T-helper 1 cell treated with Interleukin-12 subunit alpha and Interleukin-12 subunit beta and Interleukin-4 antibody, amounts not matched to agents 30 μg/mL and 1 μg/mL, for 36 hours (primary cell): Measurements from ENCODE around the gene MAGI2.
"Not testable (repeated sequence)": the region's sequence is repeated elsewhere in the genome, so short reads cannot be mapped to it uniquely, and the experiment has no call there.

ENCODE experiments used
- H3K27ac Mint-ChIP-seq: one replicate; pipeline ENCODE4 v1.8.0; 2021; ENCODE audit warnings: mild to moderate bottlenecking, mixed read lengths
- H3K27me3 Mint-ChIP-seq: one replicate; pipeline ENCODE4 v1.8.0; 2021; ENCODE audit warnings: low read depth, mixed read lengths
- H3K36me3 Mint-ChIP-seq: one replicate; pipeline ENCODE4 v1.8.0; 2021; ENCODE audit warnings: low read depth, mixed read lengths
- H3K4me1 Mint-ChIP-seq: one replicate; pipeline ENCODE4 v1.8.0; 2021; ENCODE audit warnings: low read depth, mixed read lengths
- H3K4me3 Mint-ChIP-seq: one replicate; pipeline ENCODE4 v1.8.0; 2021; ENCODE audit warnings: mild to moderate bottlenecking, moderate library complexity, mixed read lengths
- H3K9me3 Mint-ChIP-seq: one replicate; pipeline ENCODE4 v1.8.0; 2021; ENCODE audit warnings: mixed read lengths

MAGI2 gene

GRCh38 chr7:78007231-78007630, 1446.2 kb downstream of the MAGI2 start:
- peaks cover under 1% of the 10 kb centered on the region for H3K27me3 Mint-ChIP-seq

GRCh38 chr7:78006063-78006755, 1447.3 kb downstream of the MAGI2 start:
- Mint-ChIP-seq H3K36me3 (no peaks in the 10 kb centered on the region), H3K4me1 (no peaks in the 10 kb centered on the region), H3K27ac (no peak overlapping the region), H3K9me3 (no peaks in the 10 kb centered on the region), H3K4me3 (no peak overlapping the region), H3K27me3 (no peaks in the 10 kb centered on the region)

More at GRCh38 chr7:78007231-78007630, 1446.2 kb downstream of the MAGI2 start:
- Mint-ChIP-seq H3K4me3 (no peak overlapping the region), H3K36me3 (no peaks in the 10 kb centered on the region), H3K9me3 (no peaks in the 10 kb centered on the region), H3K4me1 (no peaks in the 10 kb centered on the region), H3K27ac (no peak overlapping the region)

- Mint-ChIP-seq H3K4me1 (no peaks in the 10 kb centered on the region), H3K9me3 (no peaks in the 10 kb centered on the region), H3K27ac (no peak overlapping the region), H3K36me3 (no peaks in the 10 kb centered on the region), H3K4me3 (no peak overlapping the region), H3K27me3 (no peaks in the 10 kb centered on the region)
These were observed 1450.8 kb downstream of the MAGI2 start for GRCh38 chr7:78002715-78003114.

GRCh38 chr7:78002021-78002420, 1451.4 kb downstream of the MAGI2 start:
- Mint-ChIP-seq H3K4me3 (no peak overlapping the region), H3K9me3 (no peaks in the 10 kb centered on the region), H3K27me3 (no peaks in the 10 kb centered on the region), H3K36me3 (no peaks in the 10 kb centered on the region), H3K27ac (no peak overlapping the region), H3K4me1 (no peaks in the 10 kb centered on the region)

GRCh38 chr7:77999168-77999567, 1454.3 kb downstream of the MAGI2 start:
- not testable (repeated sequence) for H3K27ac Mint-ChIP-seq, H3K27me3 Mint-ChIP-seq, H3K4me1 Mint-ChIP-seq, H3K9me3 Mint-ChIP-seq, H3K4me3 Mint-ChIP-seq, H3K36me3 Mint-ChIP-seq

GRCh38 chr7:77995717-77996116, 1457.8 kb downstream of the MAGI2 start:
- Mint-ChIP-seq H3K4me3 (no peak overlapping the region), H3K27ac (no peak overlapping the region), H3K4me1 (no peaks in the 10 kb centered on the region), H3K36me3 (no peaks in the 10 kb centered on the region), H3K9me3 (no peaks in the 10 kb centered on the region), H3K27me3 (no peaks in the 10 kb centered on the region)

- no peaks in the 10 kb centered on the region for H3K36me3 Mint-ChIP-seq
- peaks cover 2% of the 10 kb centered on the region for H3K27me3 Mint-ChIP-seq
- no peak overlapping the region for H3K27ac Mint-ChIP-seq
- no peaks in the 10 kb centered on the region for H3K9me3 Mint-ChIP-seq
- no peaks in the 10 kb centered on the region for H3K4me1 Mint-ChIP-seq
- no peak overlapping the region for H3K4me3 Mint-ChIP-seq
These were observed 1459.6 kb downstream of the MAGI2 start for GRCh38 chr7:77993838-77994237.

GRCh38 chr7:77991656-77992055, 1461.8 kb downstream of the MAGI2 start:
- H3K9me3 Mint-ChIP-seq, result no peaks in the 10 kb centered on the region
- H3K4me1 Mint-ChIP-seq, result no peaks in the 10 kb centered on the region
- no peak overlapping the region for H3K27ac Mint-ChIP-seq
- H3K36me3 Mint-ChIP-seq, result no peaks in the 10 kb centered on the region
- no peak overlapping the region for H3K4me3 Mint-ChIP-seq
- peaks cover 3% of the 10 kb centered on the region for H3K27me3 Mint-ChIP-seq

- Mint-ChIP-seq H3K4me1 (no peaks in the 10 kb centered on the region), H3K9me3 (no peaks in the 10 kb centered on the region), H3K27me3 (peaks cover 3% of the 10 kb centered on the region), H3K36me3 (no peaks in the 10 kb centered on the region), H3K4me3 (no peak overlapping the region), H3K27ac (no peak overlapping the region)
These were observed 1463.4 kb downstream of the MAGI2 start for GRCh38 chr7:77989981-77990566.

GRCh38 chr7:77985974-77986339, 1467.5 kb downstream of the MAGI2 start:
- H3K4me1 Mint-ChIP-seq, result no peaks in the 10 kb centered on the region
- no peak overlapping the region for H3K27ac Mint-ChIP-seq
- no peaks in the 10 kb centered on the region for H3K36me3 Mint-ChIP-seq
- H3K27me3 Mint-ChIP-seq, result peaks cover 3% of the 10 kb centered on the region
- H3K9me3 Mint-ChIP-seq, result no peaks in the 10 kb centered on the region
- no peak overlapping the region for H3K4me3 Mint-ChIP-seq

- Mint-ChIP-seq H3K9me3 (no peaks in the 10 kb centered on the region), H3K4me1 (no peaks in the 10 kb centered on the region), H3K27me3 (peaks cover 3% of the 10 kb centered on the region), H3K27ac (no peak overlapping the region), H3K4me3 (no peak overlapping the region), H3K36me3 (no peaks in the 10 kb centered on the region)
These were observed 1468.1 kb downstream of the MAGI2 start for GRCh38 chr7:77985232-77985973.

- no peak overlapping the region for H3K4me3 Mint-ChIP-seq
- H3K9me3 Mint-ChIP-seq, result no peaks in the 10 kb centered on the region
- H3K4me1 Mint-ChIP-seq, result no peaks in the 10 kb centered on the region
- H3K27me3 Mint-ChIP-seq, result peaks cover 2% of the 10 kb centered on the region
- H3K27ac Mint-ChIP-seq, result no peak overlapping the region
- no peaks in the 10 kb centered on the region for H3K36me3 Mint-ChIP-seq
These were observed 1469.5 kb downstream of the MAGI2 start for GRCh38 chr7:77983973-77984372.

GRCh38 chr7:77982926-77983550, 1470.4 kb downstream of the MAGI2 start:
- Mint-ChIP-seq H3K27me3 (no peaks in the 10 kb centered on the region), H3K36me3 (no peaks in the 10 kb centered on the region), H3K27ac (no peak overlapping the region), H3K9me3 (no peaks in the 10 kb centered on the region), H3K4me1 (no peaks in the 10 kb centered on the region), H3K4me3 (no peak overlapping the region)

GRCh38 chr7:77980087-77980713, 1473.3 kb downstream of the MAGI2 start:
- no peak overlapping the region for H3K4me3 Mint-ChIP-seq
- no peaks in the 10 kb centered on the region for H3K9me3 Mint-ChIP-seq
- no peak overlapping the region for H3K27ac Mint-ChIP-seq
- H3K36me3 Mint-ChIP-seq, result no peaks in the 10 kb centered on the region
- no peaks in the 10 kb centered on the region for H3K4me1 Mint-ChIP-seq
- no peaks in the 10 kb centered on the region for H3K27me3 Mint-ChIP-seq
